OCI-LY1 (cell line): ENCODE results near the gene TBC1D5.

Experiments
- EZH2 ChIP-seq: fragments of 200-600 bp; sonication (generic), shearing (Covaris generic); IDR thresholded peaks from 2 replicates; pipeline ENCODE4 v1.8.0; 2017; ENCODE audit warnings: borderline replicate concordance, mixed run types, mild to moderate bottlenecking, antibody characterized with exemption, low read length, moderate library complexity, mixed read lengths
- TF ChIP-seq, protein P1 (sequence below): fragments of 200-600 bp; sonication (generic), shearing (Covaris generic); IDR thresholded peaks from 2 replicates; pipeline ENCODE4 v1.5.1; 2017; ENCODE audit warnings: mild to moderate bottlenecking, antibody characterized with exemption, low read length, moderate library complexity, mixed read lengths

GRCh38 chr3:17138246-17139039 lies 604.0 kb downstream of the TBC1D5 start:
- TF ChIP-seq, protein P1, sequence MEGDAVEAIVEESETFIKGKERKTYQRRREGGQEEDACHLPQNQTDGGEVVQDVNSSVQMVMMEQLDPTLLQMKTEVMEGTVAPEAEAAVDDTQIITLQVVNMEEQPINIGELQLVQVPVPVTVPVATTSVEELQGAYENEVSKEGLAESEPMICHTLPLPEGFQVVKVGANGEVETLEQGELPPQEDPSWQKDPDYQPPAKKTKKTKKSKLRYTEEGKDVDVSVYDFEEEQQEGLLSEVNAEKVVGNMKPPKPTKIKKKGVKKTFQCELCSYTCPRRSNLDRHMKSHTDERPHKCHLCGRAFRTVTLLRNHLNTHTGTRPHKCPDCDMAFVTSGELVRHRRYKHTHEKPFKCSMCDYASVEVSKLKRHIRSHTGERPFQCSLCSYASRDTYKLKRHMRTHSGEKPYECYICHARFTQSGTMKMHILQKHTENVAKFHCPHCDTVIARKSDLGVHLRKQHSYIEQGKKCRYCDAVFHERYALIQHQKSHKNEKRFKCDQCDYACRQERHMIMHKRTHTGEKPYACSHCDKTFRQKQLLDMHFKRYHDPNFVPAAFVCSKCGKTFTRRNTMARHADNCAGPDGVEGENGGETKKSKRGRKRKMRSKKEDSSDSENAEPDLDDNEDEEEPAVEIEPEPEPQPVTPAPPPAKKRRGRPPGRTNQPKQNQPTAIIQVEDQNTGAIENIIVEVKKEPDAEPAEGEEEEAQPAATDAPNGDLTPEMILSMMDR, result no peak
- TF ChIP-seq EZH2, result no peak
